GM10248 (cell line): ENCODE measurements around the gene PCCA.

Source experiments
- CTCF ChIA-PET: fragments of 300-600 bp; sonication (Branson Sonifier 250); formaldehyde crosslinking; extraction: SDS; loops from one replicate; lab custom pipeline; 2021; ENCODE audit warnings: antibody characterized with exemption; lab: Yijun Ruan, JAX
- POLR2A ChIA-PET: fragments of 350-650 bp; sonication (Branson Sonifier 250); formaldehyde crosslinking; extraction: SDS; loops from one replicate; lab custom pipeline; 2020; ENCODE audit warnings: antibody characterized with exemption; lab: Yijun Ruan, JAX
- DNase-seq: peaks from one replicate; pipeline ENCODE4 v3.0.0; 2012; ENCODE audit errors: extremely low spot score
- TF ChIP-seq, protein P1 (sequence below): IDR thresholded peaks from 2 replicates; pipeline ENCODE4 v1.5.1; 2012; ENCODE audit warnings: mild to moderate bottlenecking, low read depth; ENCODE audit errors: extremely low read depth, missing control alignments, control extremely low read depth

Gene PCCA

DNA sequence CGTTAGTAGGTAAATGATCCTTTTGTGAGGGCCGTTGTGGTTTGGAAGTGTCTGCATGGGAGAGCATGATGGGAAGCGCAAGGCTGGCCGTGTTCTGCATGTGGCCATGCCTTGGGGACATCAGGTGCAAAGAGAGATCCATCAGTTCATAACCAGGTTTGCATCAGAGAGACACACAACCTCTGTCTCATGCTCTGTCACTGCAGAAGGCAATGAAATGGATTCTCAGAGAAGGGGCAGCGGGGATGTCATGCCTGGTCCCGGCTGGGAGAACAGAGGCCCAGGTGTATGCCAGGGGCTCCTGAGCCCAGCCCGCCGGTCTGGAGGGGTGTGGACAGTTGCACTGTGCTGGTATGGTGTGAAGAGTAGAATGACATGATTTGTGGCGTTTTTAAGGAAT is 439.5 kb downstream of the PCCA start:
- ChIA-PET POLR2A (no interaction called here), CTCF (no interaction called here)
- DNase-seq = no peak
- TF ChIP-seq, protein P1, sequence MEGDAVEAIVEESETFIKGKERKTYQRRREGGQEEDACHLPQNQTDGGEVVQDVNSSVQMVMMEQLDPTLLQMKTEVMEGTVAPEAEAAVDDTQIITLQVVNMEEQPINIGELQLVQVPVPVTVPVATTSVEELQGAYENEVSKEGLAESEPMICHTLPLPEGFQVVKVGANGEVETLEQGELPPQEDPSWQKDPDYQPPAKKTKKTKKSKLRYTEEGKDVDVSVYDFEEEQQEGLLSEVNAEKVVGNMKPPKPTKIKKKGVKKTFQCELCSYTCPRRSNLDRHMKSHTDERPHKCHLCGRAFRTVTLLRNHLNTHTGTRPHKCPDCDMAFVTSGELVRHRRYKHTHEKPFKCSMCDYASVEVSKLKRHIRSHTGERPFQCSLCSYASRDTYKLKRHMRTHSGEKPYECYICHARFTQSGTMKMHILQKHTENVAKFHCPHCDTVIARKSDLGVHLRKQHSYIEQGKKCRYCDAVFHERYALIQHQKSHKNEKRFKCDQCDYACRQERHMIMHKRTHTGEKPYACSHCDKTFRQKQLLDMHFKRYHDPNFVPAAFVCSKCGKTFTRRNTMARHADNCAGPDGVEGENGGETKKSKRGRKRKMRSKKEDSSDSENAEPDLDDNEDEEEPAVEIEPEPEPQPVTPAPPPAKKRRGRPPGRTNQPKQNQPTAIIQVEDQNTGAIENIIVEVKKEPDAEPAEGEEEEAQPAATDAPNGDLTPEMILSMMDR = no peak

DNA sequence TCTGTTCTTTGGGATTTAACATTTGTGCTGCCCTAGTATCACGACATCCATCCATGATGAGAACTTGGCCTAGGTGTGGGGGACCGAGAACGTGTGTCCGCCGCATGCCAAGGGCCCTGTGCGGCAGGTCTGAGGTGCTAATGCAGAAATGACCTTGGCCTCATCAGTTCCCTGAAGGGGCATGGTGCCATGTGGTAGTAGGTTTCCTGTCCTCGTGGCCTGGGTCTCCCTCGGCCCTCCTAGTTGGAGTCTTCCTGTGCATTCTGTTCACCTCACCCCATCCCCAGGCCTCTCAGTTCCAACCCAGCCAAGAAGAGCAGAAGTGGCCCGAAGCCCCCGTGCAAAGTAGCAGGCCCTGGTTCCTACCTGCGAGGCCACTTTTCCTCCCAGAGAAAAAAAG is 439.9 kb downstream of the PCCA start:
- DNase-seq = no peak
- TF ChIP-seq, protein P1 = no peak
- ChIA-PET CTCF (no interaction called here), POLR2A (no interaction called here)

GRCh38 chr13:100529666-100530377 is 440.9 kb downstream of the PCCA start:
- ChIA-PET CTCF (interaction anchor here (1.4 kb wide), 1 partner anchor 617 kb away, joined by 3 read pairs; no protein-coding TSS in a partner anchor), POLR2A (no interaction called here)
- no peak for DNase-seq
- TF ChIP-seq, protein P1 = no peak

DNA sequence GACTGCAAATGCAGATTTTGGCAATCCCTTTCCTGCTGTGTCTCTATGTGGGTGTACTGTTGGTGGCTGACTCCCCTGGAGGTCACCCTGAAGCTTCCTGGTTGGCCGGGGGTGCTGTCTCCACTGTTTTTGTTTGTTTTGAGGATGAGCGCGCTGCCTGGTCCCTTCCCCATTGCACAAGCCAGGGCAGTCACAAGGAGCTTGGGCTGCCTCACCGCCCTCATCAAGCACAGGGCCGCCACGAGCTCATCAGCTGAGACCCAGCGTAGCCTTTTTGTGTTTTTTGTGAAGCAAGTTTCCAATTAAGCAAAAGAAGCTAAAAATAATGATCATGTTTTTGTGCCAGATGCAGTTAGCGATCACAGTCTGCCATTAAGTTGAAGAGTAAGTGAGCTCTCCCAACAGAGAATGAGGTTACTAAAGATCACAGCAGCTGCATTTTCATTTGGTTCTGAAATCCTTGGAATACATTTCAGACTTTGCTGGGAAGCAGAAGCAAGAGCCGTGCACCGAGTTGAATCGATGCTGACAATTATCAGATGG is 441.8 kb downstream of the PCCA start:
- DNase-seq = no peak
- ChIA-PET CTCF (interaction anchor here (0.8 to 1.4 kb wide), 3 partner anchors 14 to 618 kb away, joined by 3 to 4 read pairs (median 3); no protein-coding TSS in a partner anchor), POLR2A (no interaction called here)
- TF ChIP-seq, protein P1 = no peak

- ChIA-PET POLR2A (no interaction called here), CTCF (interaction anchor here (1.2 kb wide), 1 partner anchor 8 kb away, joined by 4 read pairs; no protein-coding TSS in a partner anchor)
- no peak for DNase-seq
- TF ChIP-seq, protein P1 = no peak
Measured at GRCh38 chr13:100532090-100532766, 443.3 kb downstream of the PCCA start.

DNA sequence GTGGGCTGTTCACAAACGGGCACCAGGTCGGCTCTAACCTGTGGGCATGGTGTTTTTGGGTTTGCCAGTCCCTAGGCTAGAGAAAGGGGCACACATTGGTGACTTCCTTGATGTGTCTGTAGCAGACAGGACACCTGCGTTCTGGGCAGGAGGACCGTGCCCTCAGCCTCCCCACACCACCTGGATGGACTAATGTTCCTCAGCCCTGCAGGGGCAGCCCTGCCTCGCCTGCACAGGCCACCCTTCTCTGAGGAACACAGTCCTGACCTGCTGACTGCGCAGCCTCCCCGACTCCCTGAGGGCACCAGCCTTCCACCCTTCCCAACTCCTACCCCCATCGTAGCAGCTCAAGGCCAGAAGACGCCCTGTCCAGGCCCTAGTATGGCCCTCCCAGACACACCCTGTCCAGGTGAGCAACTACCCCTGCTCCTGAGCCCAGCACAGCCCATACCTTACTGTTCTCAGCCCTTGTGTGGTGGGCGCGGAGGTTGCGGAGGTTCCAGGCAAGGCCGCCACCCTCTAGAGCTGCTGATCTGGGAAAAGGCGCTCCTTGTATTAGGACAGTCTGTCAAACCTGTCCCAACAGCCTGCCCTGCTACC is 444.0 kb downstream of the PCCA start:
- ChIA-PET CTCF (interaction anchor here (1.2 kb wide), 1 partner anchor 9 kb away, joined by 4 read pairs; no protein-coding TSS in a partner anchor), POLR2A (no interaction called here)

More for the DNA sequence above, 444.0 kb downstream of the PCCA start:
- no peak for DNase-seq
- TF ChIP-seq, protein P1 = no peak
